ENCODE measurements around the gene ZNF684.
"Not testable (repeated sequence)": the region's sequence is repeated elsewhere in the genome, so short reads cannot be mapped to it uniquely, and the experiment has no call there.

ZNF684 gene

DNA sequence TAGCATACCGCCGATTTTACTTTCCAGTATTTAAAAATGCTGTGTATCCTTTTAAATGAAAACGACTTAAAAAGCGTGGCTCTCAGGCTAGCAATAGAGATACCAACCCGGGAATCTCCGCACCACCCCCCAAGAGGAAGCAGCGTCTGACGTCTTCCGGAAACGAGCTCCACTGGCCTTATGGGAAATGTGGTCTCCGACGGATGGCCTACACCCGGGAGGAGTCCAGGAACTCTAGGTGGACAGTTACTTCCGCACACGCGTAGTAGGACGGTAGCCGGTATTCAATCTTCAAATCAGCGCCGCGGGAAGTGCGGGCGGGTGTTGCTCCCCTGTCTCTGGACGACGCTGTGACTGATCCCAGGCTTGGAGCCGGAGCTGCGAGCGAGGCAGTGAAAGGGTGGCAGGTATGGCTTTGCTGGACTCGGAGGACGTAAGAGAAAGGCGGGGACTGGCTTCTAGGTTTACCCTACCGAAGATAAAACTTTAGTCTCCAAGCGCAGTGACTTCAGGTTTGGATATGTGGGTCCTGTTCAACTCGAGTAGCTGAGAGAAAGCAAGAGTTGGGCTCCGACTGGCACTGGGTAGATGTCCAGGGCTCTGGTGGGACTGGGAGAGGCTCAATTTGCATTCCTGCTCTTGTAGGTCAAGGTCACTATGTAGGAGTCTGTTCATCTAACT lies at the start of gene ZNF684:
Gene ZNF684, plus strand, starts transcription at position 257 of the 681 bp plus-strand sequence. CDS start 1,530 bp downstream, outside the sequence.
- DNase-seq = peak; percentile 98

GRCh38 chr1:40495315-40495903 lies 36.0 kb upstream of the ZNF684 start:
- DNase-seq = no peak

- DNase-seq = not testable (repeated sequence)
These were observed 28.8 kb upstream of the ZNF684 start for GRCh38 chr1:40502651-40503050.

GRCh38 chr1:40507973-40508372 lies 23.5 kb upstream of the ZNF684 start:
- DNase-seq = no peak

DNA sequence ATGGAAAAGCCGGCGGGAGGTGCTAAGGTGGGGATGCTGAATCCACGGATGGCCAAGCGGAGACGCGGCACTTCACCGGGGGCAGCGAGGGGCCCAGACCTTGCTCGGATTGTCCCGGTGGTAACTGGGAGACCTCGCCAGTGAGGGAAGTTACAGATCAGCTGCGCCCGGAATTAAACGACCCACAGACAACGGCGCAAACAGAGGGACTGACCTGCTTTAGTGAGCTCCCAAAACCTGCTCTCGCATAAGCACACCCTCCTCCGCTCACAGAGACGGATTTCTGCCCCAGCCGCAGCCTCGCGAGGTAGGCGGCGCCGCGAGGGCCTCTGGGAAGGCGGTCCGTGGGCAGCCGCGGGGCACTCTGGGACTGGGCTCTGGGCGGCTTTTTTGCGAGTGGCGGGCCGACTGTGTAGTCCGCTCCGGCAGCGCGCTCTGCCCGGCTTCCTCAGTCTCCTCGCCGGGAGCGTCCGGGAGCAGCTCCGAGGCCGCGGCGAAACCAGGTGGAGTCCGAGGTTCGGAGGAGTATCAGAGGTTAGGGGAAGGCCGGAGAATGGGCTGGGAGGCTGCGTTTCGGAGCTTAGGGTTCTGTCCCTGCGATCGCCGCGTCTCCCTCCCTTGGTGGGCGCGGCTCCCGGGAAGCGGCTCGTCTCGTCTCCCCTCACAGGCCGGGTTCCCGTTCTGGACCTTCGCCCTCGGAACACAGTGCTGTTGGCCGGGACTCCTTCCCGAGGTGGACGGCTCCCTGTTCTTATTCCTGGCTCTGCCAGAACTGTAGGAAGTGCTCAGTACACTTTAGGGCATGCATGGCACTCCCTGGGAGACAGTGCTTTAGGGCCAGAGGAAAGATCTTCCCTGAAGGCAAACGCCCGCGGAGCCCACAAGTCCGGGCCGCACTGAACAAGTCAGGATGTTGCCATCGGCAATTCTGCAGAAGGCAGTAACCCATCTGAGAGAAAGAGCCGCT lies 22.8 kb upstream of the ZNF684 start, which contains the start of gene EXO5:
Gene EXO5, plus strand, starts transcription at position 393 of the 967 bp plus-strand sequence. CDS start 5,778 bp downstream, outside the sequence.
- no peak for DNase-seq

GRCh38 chr1:40519517-40519916 lies 11.9 kb upstream of the ZNF684 start:
- DNase-seq = no peak

GRCh38 chr1:40530735-40531380 lies 579 bp upstream of the ZNF684 start:
- DNase-seq = no peak

DNA sequence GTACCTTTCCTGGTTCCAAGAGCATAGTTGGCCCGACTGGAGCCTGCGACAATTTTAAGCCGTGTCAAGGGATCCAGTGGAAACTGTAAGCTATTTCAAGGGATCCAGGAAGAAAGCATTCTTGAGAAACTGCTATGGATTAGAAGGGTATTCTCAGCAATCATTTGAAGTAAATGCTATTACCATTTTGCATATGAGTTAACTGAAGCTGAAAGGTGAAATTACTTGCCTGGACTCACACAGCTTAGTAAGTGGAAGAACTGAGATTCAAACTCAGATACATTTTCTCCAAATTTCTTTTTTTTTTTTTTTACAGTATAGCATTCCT lies 589 bp downstream of the ZNF684 start:
- peak in 1 of 2 experiments; percentile 55 for DNase-seq

DNA sequence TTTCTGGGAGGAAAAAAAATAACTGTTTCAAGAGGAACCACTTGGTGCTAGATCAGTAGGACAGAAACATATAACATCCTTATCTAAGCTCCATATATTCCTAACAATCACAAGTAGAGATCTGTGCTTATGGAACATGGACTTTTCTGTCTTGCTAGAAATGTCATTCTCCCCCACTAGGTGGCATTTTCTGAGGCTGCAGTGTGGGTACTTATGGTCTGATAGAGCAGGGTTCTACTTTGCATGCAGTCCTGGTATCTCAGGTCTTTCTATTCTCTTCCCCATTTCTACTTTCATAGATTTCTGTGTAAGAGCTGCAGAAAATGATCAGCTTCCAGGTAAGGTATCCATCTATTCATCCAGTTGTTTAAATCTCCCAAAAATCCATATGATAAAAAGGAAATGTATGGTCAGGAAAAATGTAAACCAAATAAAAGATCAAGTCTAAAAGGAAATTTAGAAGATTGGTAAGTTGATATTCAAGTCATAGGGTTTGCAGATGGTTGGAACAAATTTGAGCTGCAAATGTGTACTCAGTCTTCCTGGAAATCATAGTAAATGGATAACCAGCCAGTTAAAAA lies 1.5 kb downstream of the ZNF684 start:
- peak; percentile 84 to 87 for DNase-seq

DNA sequence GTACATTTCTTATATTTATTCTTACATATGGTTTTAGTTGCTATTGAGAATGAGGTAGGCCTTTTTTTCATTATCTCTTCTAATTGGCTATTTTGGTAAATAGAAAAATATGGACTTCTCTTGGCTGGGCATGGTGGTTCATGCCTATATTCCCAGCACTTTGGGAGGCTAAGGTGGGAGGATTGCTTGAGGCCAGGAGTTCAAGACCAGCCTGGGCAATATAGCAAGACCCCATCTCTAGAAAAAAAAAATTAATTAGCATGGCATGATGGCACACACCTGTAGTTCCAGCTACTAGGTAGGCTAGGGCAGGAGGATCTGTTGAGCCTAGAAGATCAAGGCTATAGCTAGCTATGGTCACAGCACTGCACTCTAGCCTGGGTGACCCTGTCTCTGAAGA lies 3.2 kb downstream of the ZNF684 start:
- no peak for DNase-seq

DNA sequence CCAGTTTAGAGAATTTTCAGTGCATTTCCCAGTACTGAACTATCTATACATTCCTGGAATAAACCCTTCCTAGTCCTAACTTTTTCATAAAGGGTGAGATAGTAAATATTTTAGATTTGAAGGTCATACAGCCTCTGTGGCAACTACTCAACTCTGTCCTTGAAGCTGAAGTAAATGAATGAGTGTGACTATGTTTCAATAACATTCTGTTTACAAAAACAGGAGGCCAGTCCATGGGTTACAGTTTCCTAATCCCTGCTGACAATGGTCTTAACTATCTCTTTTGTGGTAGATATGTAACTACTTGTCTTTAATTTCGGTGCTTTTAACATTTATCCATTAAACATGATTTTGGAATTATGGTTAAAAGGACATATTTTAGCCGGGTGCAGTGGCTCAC lies 4.3 kb downstream of the ZNF684 start:
- DNase-seq = no peak

- no peak for DNase-seq
These were observed 7.9 kb downstream of the ZNF684 start for GRCh38 chr1:40539338-40539737.

DNA sequence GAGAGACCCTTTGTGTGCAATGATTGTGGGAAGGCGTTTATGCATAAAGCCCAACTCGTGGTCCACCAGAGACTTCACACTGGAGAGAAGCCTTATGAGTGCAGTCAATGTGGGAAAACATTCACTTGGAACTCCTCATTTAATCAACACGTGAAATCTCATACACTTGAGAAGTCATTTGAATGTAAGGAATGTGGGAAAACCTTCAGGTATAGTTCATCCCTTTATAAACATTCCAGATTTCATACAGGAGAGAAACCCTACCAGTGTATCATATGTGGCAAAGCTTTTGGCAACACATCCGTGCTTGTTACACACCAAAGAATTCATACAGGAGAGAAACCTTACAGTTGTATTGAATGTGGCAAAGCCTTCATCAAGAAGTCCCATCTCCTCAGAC lies 15.5 kb downstream of the ZNF684 start:
- no peak for DNase-seq

GRCh38 chr1:40553017-40553416 lies 21.6 kb downstream of the ZNF684 start:
- DNase-seq = no peak

- not testable (repeated sequence) for DNase-seq
These were observed 23.4 kb downstream of the ZNF684 start for GRCh38 chr1:40554807-40555206.

- DNase-seq = no peak
These were observed 24.7 kb downstream of the ZNF684 start for GRCh38 chr1:40556121-40556520.

DNA sequence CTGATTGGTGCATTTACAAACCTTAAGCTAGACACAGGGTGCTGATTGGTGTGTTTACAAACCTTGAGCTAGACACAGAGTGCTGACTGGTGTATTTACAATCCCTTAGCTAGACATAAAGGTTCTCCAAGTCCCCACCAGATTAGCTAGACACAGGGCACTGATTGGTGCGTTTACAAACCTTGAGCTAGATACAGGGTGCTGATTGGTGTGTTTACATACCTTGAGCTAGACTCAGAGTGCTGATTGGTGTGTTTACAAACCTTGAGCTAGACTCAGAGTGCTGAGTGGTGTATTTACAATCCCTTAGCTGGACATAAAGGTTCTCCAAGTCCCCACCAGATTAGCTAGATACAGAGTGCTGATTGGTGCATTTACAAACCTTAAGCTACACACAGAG lies 26.8 kb downstream of the ZNF684 start:
- DNase-seq = not testable (repeated sequence)

DNA sequence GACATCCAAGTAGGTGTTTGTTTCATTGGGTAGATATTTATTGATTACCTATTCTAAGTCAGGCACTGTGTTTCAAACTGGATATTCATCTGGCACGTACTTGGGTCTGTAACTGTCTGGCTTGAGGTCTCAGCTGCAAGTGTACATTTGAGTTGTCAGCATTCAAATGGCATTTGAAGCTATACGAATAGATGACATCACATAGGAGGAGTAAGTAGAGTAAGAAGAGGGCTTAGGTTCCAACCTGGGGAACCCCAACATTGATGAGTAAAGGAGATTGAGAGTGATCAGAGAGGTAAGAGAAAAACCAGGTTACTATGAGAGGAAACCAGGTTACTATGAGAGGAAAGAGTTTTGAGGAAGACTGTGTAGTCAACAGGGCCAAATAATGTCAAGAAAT lies 30.7 kb downstream of the ZNF684 start:
- DNase-seq = no peak

GRCh38 chr1:40563266-40563665 lies 31.8 kb downstream of the ZNF684 start:
- DNase-seq = no peak

- DNase-seq = no peak
These were observed 33.1 kb downstream of the ZNF684 start for GRCh38 chr1:40564506-40564905.

- no peak for DNase-seq
These were observed 33.5 kb downstream of the ZNF684 start for GRCh38 chr1:40564913-40565312.

DNA sequence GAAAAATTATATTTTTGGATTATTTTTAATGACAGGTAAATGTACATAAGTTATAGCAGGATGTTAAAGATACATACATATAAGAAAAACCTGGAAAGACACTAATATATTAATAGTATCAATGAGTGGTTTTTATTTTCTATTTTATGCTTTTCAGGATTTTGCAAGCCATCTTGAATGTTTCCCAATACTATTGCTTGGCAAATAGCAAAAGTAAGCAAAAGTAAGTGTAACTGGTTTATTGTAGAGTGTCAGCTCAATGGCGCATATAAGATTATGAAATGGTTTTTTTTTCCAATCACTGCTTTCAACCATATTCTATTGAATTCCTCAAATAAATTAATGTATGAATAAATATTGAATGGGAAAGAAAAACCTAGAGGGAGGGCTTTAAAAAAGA lies 36.4 kb downstream of the ZNF684 start:
- no peak for DNase-seq

DNA sequence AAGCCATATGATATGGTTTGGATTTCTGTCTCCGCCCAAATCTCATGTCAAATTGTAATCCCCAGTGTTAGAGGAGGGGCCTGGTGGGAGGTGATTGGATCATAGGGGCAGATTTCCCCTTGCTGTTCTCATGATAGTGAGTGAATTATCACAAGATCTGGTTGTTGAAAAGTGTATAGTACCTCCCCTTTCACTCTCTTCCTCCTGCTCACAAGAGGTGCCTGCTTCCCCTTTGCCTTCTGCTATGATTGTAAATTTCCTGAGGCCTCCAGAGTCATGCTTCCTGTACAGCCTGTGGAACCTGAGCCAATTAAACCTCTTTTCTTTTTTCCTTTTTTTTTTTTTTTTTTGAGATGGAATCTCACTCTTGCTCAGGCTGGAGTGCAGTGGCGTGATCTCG lies 43.4 kb downstream of the ZNF684 start:
- DNase-seq = peak; percentile 85 to 86

Data from Kasumi-1 (cell line).